A549 (cell line): ENCODE results near the gene OR51L1. TPM values are rescaled to one million over a fixed set of nuclear protein-coding genes. Genes with fewer than 3 reads are reported as not detected.

ENCODE experiments used
- ATAC-seq, 2 experiments: fragments of 200-7000 bp in 1 of 2; fragments of >200 bp in 1 of 2; cut with Nextera tagmentation in 1 of 2; cut with Tn5 transposase in 1 of 2; 3 replicates each; pipeline versions ENCODE4 v1.8.0 to v1.9.1; 2018 to 2020; ENCODE audit warnings: mild to moderate bottlenecking in 1 of 2, moderate library complexity in 1 of 2
- CTCF ChIA-PET: fragments of 300-600 bp; sonication (Branson Sonifier 250); formaldehyde crosslinking; extraction: SDS; loops from one replicate; lab custom pipeline; 2021; ENCODE audit warnings: antibody characterized with exemption, inconsistent platforms; lab: Yijun Ruan, JAX
- POLR2A ChIA-PET: fragments of 350-600 bp; formaldehyde crosslinking; extraction: SDS; loops from one replicate; lab custom pipeline; 2021; ENCODE audit warnings: antibody characterized with exemption, inconsistent platforms; lab: Yijun Ruan, JAX
- DNase-seq, 2 experiments: peaks; one replicate each; pipeline versions ENCODE4 v3.0.0 to v3.0.0-alpha.2; 2011 to 2016; ENCODE audit warnings: low read depth in 1 of 2, low spot score in 1 of 2
- FAIRE-seq: peaks from 2 replicates; lab custom pipeline; 2011; peaks lifted over from hg19 to GRCh38; lab: Jason Lieb, UNC
- H3K27ac ChIP-seq, 2 experiments: fragments of >200 bp; sonication (Bioruptor Twin); formaldehyde crosslinking; 3 replicates each; pipeline ENCODE4 v1.5.1; 2016 to 2017
- H3K4me1 ChIP-seq: fragments of >200 bp; sonication (Bioruptor Twin); formaldehyde crosslinking; 3 replicates; pipeline ENCODE4 v1.6.1; 2016
- H3K4me2 ChIP-seq: fragments of >200 bp; sonication (Bioruptor Twin); formaldehyde crosslinking; 3 replicates; pipeline ENCODE4 v1.6.1; 2016
- H3K4me3 ChIP-seq: fragments of >200 bp; sonication (Bioruptor Twin); formaldehyde crosslinking; 3 replicates; pipeline ENCODE4 v1.5.1; 2016
- H3K9me3 ChIP-seq: fragments of >200 bp; sonication (Bioruptor Twin); formaldehyde crosslinking; 3 replicates; pipeline ENCODE4 v1.6.1; 2016
- ATOH8 ChIP-seq: fragments of 250-450 bp; sonication (Bioruptor Pico); IDR thresholded peaks from 2 replicates; pipeline ENCODE4 v1.5.0; 2020; ENCODE audit warnings: low read depth, mild to moderate bottlenecking, moderate library complexity
- BHLHE40 ChIP-seq: IDR thresholded peaks from 2 replicates; pipeline ENCODE4 v1.6.1; 2012; ENCODE audit warnings: low read depth, low read length, inconsistent platforms
- CBX8 ChIP-seq: fragments of 200-600 bp; sonication (generic); IDR thresholded peaks from 2 replicates; pipeline ENCODE4 v1.6.1; 2016
- CHD2 ChIP-seq: fragments of 150-350 bp; IDR thresholded peaks from 2 replicates; pipeline ENCODE4 v1.6.1; 2014; ENCODE audit warnings: low read length; ENCODE audit not compliant: partially characterized antibody
- E2F6 ChIP-seq: IDR thresholded peaks from 2 replicates; pipeline ENCODE4 v1.6.1; 2012; ENCODE audit warnings: low read depth, borderline replicate concordance
- EHMT2 ChIP-seq: fragments of 200-600 bp; sonication (generic); IDR thresholded peaks from 2 replicates; pipeline ENCODE4 v1.6.1; 2016; ENCODE audit warnings: antibody characterized with exemption, low read depth, mild to moderate bottlenecking, moderate library complexity
- ESRRA ChIP-seq: fragments of 150-350 bp; IDR thresholded peaks from 2 replicates; pipeline ENCODE4 v1.6.1; 2014; ENCODE audit warnings: mild to moderate bottlenecking, low read length, borderline replicate concordance
- FOSB ChIP-seq: fragments of 250-450 bp; sonication (Bioruptor Pico); IDR thresholded peaks from 2 replicates; pipeline ENCODE4 v1.5.0; 2020; ENCODE audit warnings: mild to moderate bottlenecking, moderate library complexity
- HDAC2 ChIP-seq: fragments of 200-600 bp; sonication (generic); IDR thresholded peaks from 2 replicates; pipeline ENCODE4 v1.6.1; 2016
- HES2 ChIP-seq: fragments of >200 bp; sonication (Bioruptor Twin); formaldehyde crosslinking; IDR thresholded peaks from 2 replicates; pipeline ENCODE4 v1.6.1; 2016
- HOXB5 ChIP-seq: fragments of 250-450 bp; sonication (Bioruptor Pico); IDR thresholded peaks from 2 replicates; pipeline ENCODE4 v1.5.0; 2020; ENCODE audit warnings: mild to moderate bottlenecking, moderate library complexity
- KDM5A ChIP-seq: fragments of 200-600 bp; sonication (generic); IDR thresholded peaks from 2 replicates; pipeline ENCODE4 v1.6.1; 2016; ENCODE audit warnings: antibody characterized with exemption, mild to moderate bottlenecking
- MAFK ChIP-seq: fragments of 450-650 bp; IDR thresholded peaks from 2 replicates; pipeline ENCODE4 v1.6.1; 2014; ENCODE audit not compliant: partially characterized antibody
- MAX ChIP-seq: IDR thresholded peaks from 2 replicates; pipeline ENCODE4 v1.6.1; 2012
- MYC ChIP-seq: IDR thresholded peaks from 2 replicates; pipeline ENCODE4 v1.6.1; 2012; ENCODE audit warnings: mild to moderate bottlenecking, inconsistent platforms, low read length, improper control_type of control experiment, borderline replicate concordance
- NFE2L2 ChIP-seq: fragments of 150-350 bp; conservative IDR thresholded peaks from 2 replicates; pipeline ENCODE4 v1.6.1; 2014; ENCODE audit warnings: low read length
- NPAS2 ChIP-seq: fragments of 250-450 bp; sonication (Bioruptor Pico); IDR thresholded peaks from 2 replicates; pipeline ENCODE4 v1.8.0; 2022; ENCODE audit warnings: mild to moderate bottlenecking, moderate library complexity, borderline replicate concordance
- PBX3 ChIP-seq: IDR thresholded peaks from 2 replicates; pipeline ENCODE4 v1.6.1; 2012
- PHF8 ChIP-seq: fragments of 200-600 bp; sonication (generic); IDR thresholded peaks from 2 replicates; pipeline ENCODE4 v1.6.1; 2016; ENCODE audit warnings: low read depth, mild to moderate bottlenecking, antibody characterized with exemption, moderate library complexity, borderline replicate concordance
- POLR2A ChIP-seq: IDR thresholded peaks from 2 replicates; pipeline ENCODE4 v1.6.1; 2012; ENCODE audit warnings: mild to moderate bottlenecking, low read length
- RAD21 ChIP-seq, 2 experiments: fragments of >200 bp in 1 of 2; sonication (Bioruptor Twin) in 1 of 2; formaldehyde crosslinking in 1 of 2; IDR thresholded peaks in 1 of 2; conservative IDR thresholded peaks in 1 of 2; 2 replicates in 1 of 2; 3 replicates in 1 of 2; pipeline ENCODE4 v1.6.1; 2012 to 2018; ENCODE audit warnings: inconsistent platforms in 1 of 2
- RCOR1 ChIP-seq: fragments of 150-350 bp; IDR thresholded peaks from 2 replicates; pipeline ENCODE4 v1.6.1; 2014; ENCODE audit warnings: antibody characterized with exemption, low read length, low read depth
- RNF2 ChIP-seq: fragments of 200-600 bp; sonication (generic); IDR thresholded peaks from 2 replicates; pipeline ENCODE4 v1.6.1; 2016; ENCODE audit warnings: low read depth, mild to moderate bottlenecking, antibody characterized with exemption, moderate library complexity, borderline replicate concordance
- SMC3 ChIP-seq: fragments of >200 bp; sonication (Bioruptor Twin); formaldehyde crosslinking; IDR thresholded peaks from 3 replicates; pipeline ENCODE4 v1.6.1; 2018; ENCODE audit warnings: inconsistent platforms
- SREBF2 ChIP-seq: fragments of 450-650 bp; IDR thresholded peaks from 2 replicates; pipeline ENCODE4 v1.6.1; 2014; ENCODE audit warnings: mild to moderate bottlenecking, moderate library complexity
- ZSCAN20 ChIP-seq: fragments of 250-450 bp; sonication (Bioruptor Pico); IDR thresholded peaks from 2 replicates; pipeline ENCODE4 v1.8.0; 2022; ENCODE audit warnings: mild to moderate bottlenecking, moderate library complexity
- WGBS: methylation state at CpG from one replicate; pipeline ENCODE4 v1.1.6; 2017; ENCODE audit errors: missing lambda C conversion rate; 5-methylcytosine and 5-hydroxymethylcytosine counted together
- polyA plus RNA-seq, 4 experiments: library from polyadenylated mRNA; depleted of rRNA in 3 of 4; stranded (reverse); fragments of >200 nt; fragmentation: RNase III in 1 of 4; extraction: RNeasy Plus Mini Kit Qiagen cat#74134 plus additional on column Dnase treatment in 1 of 4; gene quantifications; 2 replicates in 3 of 4; 3 replicates in 1 of 4; pipeline ENCODE4 v1.2.3, GENCODE V29; 2011 to 2017

OR51L1 gene
- polyA plus RNA-seq, 2 of the 4 experiments (the other 2 are of a cell fraction) = not detected

GRCh38 chr11:5037926-5038325 is 43.3 kb downstream of the OR51L1 start:
- no peaks in the 10 kb centered on the region for H3K9me3 ChIP-seq
- 9% methylated on average over 2 of the region's 2 CpGs for WGBS
- H3K4me2 ChIP-seq = no peak overlapping the region
- no peak for ATAC-seq
- TF ChIP-seq RNF2 (no peak), ESRRA (no peak), PHF8 (no peak), CHD2 (no peak), MAFK (peak; percentile 78), SMC3 (no peak), NFE2L2 (no peak), E2F6 (no peak), HES2 (no peak)
- no peaks in the 10 kb centered on the region for H3K4me1 ChIP-seq
- ChIA-PET POLR2A (no interaction called here), CTCF (no interaction called here)
- no peak overlapping the region for H3K4me3 ChIP-seq
- DNase-seq = no peak
- FAIRE-seq = no peak
- no peak overlapping the region for H3K27ac ChIP-seq

GRCh38 chr11:5038341-5038740 is 43.7 kb downstream of the OR51L1 start:
- Histone ChIP-seq H3K4me3 (no peak overlapping the region), H3K4me1 (no peaks in the 10 kb centered on the region), H3K9me3 (no peaks in the 10 kb centered on the region), H3K4me2 (no peak overlapping the region), H3K27ac (no peak overlapping the region)
- ChIA-PET CTCF (no interaction called here), POLR2A (no interaction called here)
- WGBS = 88% methylated on average over 1 of the region's 1 CpG
- ATAC-seq (no peak), FAIRE-seq (no peak), DNase-seq (no peak)
- TF ChIP-seq HOXB5 (CRISPR knock-in tag) (no peak), HDAC2 (no peak), BHLHE40 (no peak), EHMT2 (no peak), KDM5A (no peak), RCOR1 (no peak), ATOH8 (CRISPR knock-in tag) (no peak), E2F6 (no peak), FOSB (CRISPR knock-in tag) (no peak), MYC (no peak), POLR2A (no peak), CBX8 (no peak), MAX (no peak), HES2 (no peak), PBX3 (no peak), RAD21 (conservative IDR thresholded peaks at IDR 0.05 in 1 of 2, IDR thresholded peaks at IDR 0.05 in 1 of 2) (no peak), NPAS2 (CRISPR knock-in tag) (no peak), SREBF2 (no peak), ZSCAN20 (CRISPR knock-in tag) (no peak)
